22Rv1 (cell line): Measurements from ENCODE around the gene TMEM59L.

ENCODE experiments used
- H3K27ac ChIP-seq: fragments of 450-650 bp; 2 replicates; pipeline ENCODE4 v1.5.1; 2017
- ZFX ChIP-seq: fragments of 450-650 bp; IDR thresholded peaks from 2 replicates; pipeline ENCODE4 v1.6.1; 2017; ENCODE audit warnings: antibody characterized with exemption, borderline replicate concordance
- TF ChIP-seq, protein P1 (sequence below): fragments of 450-650 bp; IDR thresholded peaks from 2 replicates; pipeline ENCODE4 v1.5.1; 2017; ENCODE audit warnings: mild to moderate bottlenecking

The TMEM59L gene

DNA sequence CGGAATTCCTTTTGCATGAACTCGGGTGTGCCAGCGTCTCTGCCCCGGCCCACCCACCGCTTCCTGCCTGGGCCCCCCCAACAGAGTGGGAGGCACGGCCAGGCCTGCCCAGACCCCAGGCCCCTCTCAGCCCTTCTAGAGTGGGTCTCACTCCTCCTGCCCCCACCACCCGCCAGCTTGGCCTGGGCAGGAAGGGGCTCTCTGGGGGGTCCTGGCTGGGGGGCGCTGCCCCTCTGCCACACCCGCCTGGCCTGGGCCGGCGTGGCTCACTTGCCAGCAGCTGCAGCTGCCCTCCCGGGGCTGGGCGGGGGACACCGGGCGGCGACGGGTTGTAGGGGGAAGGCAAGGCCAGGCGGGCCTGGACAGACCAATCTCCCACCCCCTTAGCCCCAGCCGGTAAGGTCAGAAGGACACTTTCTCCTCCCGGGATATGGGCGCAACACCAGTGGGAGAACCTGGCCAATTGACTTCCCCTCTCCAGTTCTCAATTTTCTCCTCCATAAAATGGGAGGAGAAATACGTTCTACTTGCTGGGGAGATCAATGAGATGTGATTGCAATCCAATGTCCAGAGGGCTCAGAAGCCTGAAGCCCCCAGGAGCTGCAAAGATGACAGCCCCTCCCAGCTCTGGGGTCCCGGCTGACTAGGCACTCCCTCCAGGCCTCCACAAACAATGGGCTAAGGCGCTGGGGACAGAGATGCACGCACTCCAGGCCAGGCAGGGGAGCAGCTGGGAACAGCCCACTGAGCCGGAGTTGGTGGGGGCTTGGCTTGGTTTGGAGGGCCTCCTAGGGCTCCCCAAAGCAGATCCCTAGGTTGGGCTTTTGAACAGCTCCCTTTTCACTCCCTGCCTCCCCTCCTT is 8.5 kb upstream of the TMEM59L start:
- H3K27ac ChIP-seq = no peak overlapping the region
- TF ChIP-seq ZFX = no peak
- TF ChIP-seq, protein P1, sequence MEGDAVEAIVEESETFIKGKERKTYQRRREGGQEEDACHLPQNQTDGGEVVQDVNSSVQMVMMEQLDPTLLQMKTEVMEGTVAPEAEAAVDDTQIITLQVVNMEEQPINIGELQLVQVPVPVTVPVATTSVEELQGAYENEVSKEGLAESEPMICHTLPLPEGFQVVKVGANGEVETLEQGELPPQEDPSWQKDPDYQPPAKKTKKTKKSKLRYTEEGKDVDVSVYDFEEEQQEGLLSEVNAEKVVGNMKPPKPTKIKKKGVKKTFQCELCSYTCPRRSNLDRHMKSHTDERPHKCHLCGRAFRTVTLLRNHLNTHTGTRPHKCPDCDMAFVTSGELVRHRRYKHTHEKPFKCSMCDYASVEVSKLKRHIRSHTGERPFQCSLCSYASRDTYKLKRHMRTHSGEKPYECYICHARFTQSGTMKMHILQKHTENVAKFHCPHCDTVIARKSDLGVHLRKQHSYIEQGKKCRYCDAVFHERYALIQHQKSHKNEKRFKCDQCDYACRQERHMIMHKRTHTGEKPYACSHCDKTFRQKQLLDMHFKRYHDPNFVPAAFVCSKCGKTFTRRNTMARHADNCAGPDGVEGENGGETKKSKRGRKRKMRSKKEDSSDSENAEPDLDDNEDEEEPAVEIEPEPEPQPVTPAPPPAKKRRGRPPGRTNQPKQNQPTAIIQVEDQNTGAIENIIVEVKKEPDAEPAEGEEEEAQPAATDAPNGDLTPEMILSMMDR = no peak

DNA sequence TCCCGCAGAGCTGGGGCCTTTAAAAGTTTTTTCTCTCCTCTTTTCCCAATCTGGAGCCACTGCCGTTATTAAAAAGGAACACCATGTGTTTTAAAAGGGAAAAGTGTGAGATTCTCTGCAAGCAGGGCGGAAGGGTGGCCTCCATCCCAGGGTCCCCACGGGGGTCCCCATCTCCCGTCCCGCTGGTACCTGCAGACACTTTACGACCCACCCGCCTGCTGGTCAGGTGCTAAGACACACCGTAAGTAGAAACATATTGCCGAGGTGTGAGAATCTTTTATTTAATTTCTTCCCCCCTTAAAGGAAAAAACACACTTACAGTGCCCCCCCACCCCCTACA is 7.9 kb upstream of the TMEM59L start:
- H3K27ac ChIP-seq = no peak overlapping the region
- TF ChIP-seq, protein P1 = no peak
- no peak for TF ChIP-seq ZFX

DNA sequence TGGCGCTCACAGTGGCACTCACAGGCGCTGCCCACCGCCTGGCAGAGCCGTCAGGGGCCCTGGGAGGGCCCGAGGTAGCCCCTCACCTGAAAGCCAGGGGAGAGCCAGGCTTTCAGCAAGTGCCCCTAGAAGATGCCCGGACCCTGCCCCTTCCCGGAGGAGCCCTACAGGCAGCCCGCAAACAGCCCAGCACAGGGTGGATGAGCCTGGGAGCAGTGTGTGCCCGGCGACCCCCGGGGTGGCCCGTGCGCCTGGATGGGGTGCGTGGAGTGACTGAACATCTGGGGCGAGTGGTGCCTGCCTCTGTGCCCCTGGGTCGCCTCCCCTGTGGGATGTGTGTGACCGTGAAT is 7.5 kb upstream of the TMEM59L start:
- TF ChIP-seq, protein P1 = no peak
- no peak for TF ChIP-seq ZFX
- H3K27ac ChIP-seq = no peak overlapping the region

DNA sequence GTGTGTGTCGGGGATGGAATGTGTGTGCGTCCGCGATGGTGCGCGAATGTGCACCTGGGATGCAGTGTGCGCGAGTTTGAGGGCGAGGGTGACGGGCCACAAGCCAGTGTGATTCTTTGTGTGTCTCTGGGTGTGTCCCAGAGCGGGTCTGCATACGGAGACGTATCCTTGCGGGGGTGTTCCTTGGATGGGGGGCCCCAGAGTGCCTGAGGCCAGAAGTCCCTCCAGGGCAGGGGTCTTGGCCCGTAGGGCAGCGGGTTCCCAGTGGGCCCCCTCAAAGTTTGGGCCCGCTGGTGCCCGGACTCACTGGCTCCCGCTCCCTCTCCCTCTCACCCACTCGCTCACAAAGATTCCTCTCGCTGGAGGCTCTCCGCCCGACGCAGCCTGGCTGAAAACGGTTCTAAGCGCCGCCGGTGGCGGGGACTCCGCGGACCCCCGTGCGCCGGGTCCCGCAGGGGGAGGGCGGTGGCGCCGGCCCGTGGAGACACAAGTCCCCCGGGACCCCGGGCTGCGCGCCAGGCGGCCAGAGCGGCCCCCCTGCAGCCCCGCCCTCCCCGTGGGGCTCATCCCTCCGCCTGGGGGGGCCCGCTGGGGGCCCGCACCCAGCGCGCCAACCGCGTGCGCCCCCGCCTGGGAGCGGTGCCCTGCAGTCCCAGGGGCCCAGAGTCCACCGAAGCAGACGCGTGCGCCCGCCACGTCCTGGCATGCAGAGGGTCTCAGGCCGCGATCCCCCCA is 7.0 kb upstream of the TMEM59L start:
- TF ChIP-seq ZFX = no peak
- TF ChIP-seq, protein P1 = no peak
- H3K27ac ChIP-seq = no peak overlapping the region

DNA sequence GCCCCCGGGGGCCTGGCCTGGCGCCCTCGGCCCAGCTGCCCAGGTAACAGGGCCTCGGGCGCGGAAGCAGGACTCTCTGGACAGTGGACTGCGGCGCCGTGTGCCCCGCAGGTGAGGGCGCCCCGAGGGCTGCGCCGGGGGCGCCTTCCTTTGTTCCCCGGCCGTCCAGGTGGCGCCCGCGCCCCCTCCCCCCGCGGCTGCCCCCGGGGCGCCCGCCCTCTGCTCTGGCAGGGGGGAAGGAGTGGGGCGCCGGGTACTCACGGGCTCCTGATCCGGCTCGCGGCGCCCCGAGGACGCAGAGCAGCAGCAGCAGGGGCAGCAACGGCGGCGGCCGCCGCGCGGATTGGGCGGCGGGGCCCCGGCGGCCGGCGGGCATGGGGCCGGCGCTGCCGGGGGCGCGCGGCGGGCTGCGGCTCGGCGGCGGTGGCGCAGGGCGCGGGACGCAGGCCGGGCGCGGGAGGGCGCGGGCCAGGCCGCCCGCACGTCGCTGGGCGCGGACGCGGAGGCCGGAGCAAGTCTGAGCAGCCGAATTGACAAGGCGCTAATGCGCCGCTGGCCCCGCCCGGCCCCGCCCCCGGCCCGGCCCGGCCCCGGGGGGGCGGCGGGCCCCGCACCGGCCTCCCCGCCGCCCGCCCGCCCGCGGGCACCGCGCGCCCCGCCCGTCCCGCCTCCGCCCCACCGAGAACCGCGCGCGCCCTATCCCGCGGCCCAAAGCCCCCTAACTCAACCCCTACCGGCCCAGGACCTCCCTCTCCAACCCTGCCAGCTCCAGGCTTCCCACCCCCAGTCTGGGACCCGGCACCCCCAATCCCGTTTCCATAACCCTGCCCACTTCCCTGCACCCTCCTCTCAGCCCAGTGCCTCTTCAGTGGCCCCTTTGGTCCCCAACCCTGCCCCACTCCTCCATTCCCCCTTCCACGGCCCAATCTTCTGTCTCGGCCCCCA is 6.1 kb upstream of the TMEM59L start, which contains the start of gene CRLF1:
Gene CRLF1 (minus strand): TSS at position 519 of the 945 bp plus-strand sequence. CDS start 143 bp downstream, at position 376.
- TF ChIP-seq, protein P1 = no peak
- TF ChIP-seq ZFX = no peak
- H3K27ac ChIP-seq = no peak within 1 kb of the TSS

DNA sequence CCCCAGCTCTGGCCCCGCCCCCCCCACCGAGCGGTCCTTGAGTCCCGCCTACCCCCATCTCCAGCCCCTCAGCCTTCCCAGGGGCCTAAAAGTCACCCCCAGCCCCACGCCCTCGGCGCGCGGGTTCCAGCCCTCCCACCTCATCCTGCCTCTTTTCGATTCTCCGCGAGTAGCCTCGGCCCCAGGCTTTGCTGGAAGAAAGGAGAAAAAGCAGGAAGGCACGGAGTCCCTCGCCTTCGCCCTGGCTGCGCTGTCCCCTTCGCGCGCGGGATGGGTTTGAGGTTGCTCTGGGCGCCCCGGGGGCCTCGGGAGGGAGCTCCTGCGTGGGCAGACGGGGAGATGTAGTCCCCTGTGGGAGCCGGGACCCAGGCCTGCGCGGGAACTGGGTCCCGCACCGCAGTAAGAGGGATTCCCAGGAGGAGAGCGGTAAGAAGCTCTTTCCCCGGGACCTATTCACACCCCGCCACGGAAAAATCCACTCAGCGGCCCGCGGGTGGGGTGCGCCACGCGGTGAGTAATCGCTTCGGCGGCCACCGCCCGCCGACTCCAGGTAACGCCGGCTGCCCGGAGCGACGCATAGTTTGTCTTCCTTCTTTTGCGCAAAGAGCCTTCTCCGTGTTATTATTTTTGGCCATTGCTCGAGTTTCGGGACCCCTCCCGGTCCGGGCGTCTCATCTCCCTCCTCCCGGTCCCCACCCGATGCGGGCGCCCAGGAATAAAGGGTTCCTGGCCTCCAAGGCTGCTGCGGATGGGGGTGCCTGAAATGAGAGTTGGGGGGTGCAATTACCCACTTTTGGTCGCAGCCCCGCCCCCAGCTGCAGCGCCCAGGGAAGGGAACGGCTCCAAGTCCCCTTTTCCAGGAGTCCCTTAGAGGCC is 5.2 kb upstream of the TMEM59L start:
- TF ChIP-seq, protein P1 = no peak
- TF ChIP-seq ZFX = no peak

More for the DNA sequence above, 5.2 kb upstream of the TMEM59L start:
- no peak overlapping the region for H3K27ac ChIP-seq
